HCT116 (cell line): ENCODE data around the gene SPOCK3. TPM values are rescaled to one million over a fixed set of nuclear protein-coding genes. Genes with fewer than 3 reads are reported as not detected.

ENCODE experiments used
- ATAC-seq: fragments of 200-7000 bp; cut with Tn5 transposase; 2 replicates; pipeline ENCODE4 v1.9.1; 2020; ENCODE audit warnings: mild to moderate bottlenecking, moderate library complexity
- BruUV-seq: library from RNA; stranded (reverse); fragments of 400-500 nt; replicated peaks from 2 replicates; lab custom pipeline; 2021; lab: Mats Ljungman, UMichigan
- CTCF ChIA-PET: fragments of 300-600 bp; sonication (Branson Sonifier 250); formaldehyde crosslinking; loops from one replicate; lab custom pipeline; 2021; ENCODE audit warnings: antibody characterized with exemption; lab: Charles Lee
- POLR2A ChIA-PET: fragments of 300-600, 350-600 bp; sonication (Branson Sonifier 250); formaldehyde crosslinking; loops from one replicate; lab custom pipeline; 2021; ENCODE audit warnings: antibody characterized with exemption; lab: Charles Lee
- RAD21 ChIA-PET, 2 experiments: fragments of 300-600 bp; sonication (Branson Sonifier 250); formaldehyde crosslinking; loops; one replicate each; lab custom pipeline; 2023; ENCODE audit warnings: low total read pairs in 2 of 2; ENCODE audit not compliant: uncharacterized antibody in 2 of 2, unreplicated experiment in 2 of 2, low non-redundant PET in 1 of 2; lab: Charles Lee
- DNase-seq: peaks from one replicate; pipeline ENCODE4 v3.0.0-alpha.2; 2010; ENCODE audit warnings: low read depth, low spot score
- H2AFZ ChIP-seq: fragments of 200-600 bp; shearing (Covaris generic), sonication (generic); 2 replicates; pipeline ENCODE4 v1.6.1; 2017; ENCODE audit warnings: low read depth, mixed run types, mixed read lengths, antibody characterized with exemption, low read length; ENCODE audit not compliant: poor library complexity, severe bottlenecking
- H3K27ac ChIP-seq: 2 replicates; pipeline ENCODE4 v1.5.1; 2012; ENCODE audit warnings: low read depth, low read length
- H3K27me3 ChIP-seq: fragments of 200-600 bp; sonication (generic); 2 replicates; pipeline ENCODE4 v1.6.1; 2016; ENCODE audit warnings: mixed run types, low read length, mixed read lengths; ENCODE audit not compliant: insufficient read depth
- H3K36me3 ChIP-seq, 2 experiments: fragments of 200-500 bp in 1 of 2; fragments of 200-600 bp in 1 of 2; sonication (Bioruptor generic) in 1 of 2; sonication (generic) in 1 of 2; 2 replicates each; pipeline versions ENCODE4 v1.5.1 to v1.6.1; 2014 to 2016; ENCODE audit warnings: low read length in 2 of 2, inconsistent platforms in 1 of 2, mixed read lengths in 1 of 2, mixed run types in 1 of 2; ENCODE audit not compliant: insufficient read depth in 2 of 2, control insufficient read depth in 1 of 2
- H3K4me1 ChIP-seq, 2 experiments: fragments of 200-600 bp in 1 of 2; sonication (generic) in 1 of 2; 2 replicates each; pipeline versions ENCODE4 v1.5.1 to v1.6.1; 2012 to 2017; ENCODE audit warnings: low read length in 2 of 2, inconsistent platforms in 1 of 2, mild to moderate bottlenecking in 1 of 2, mixed read lengths in 1 of 2, mixed run types in 1 of 2, moderate library complexity in 1 of 2; ENCODE audit not compliant: insufficient read depth in 2 of 2, control insufficient read depth in 1 of 2
- H3K4me2 ChIP-seq: fragments of 200-600 bp; sonication (generic); 2 replicates; pipeline ENCODE4 v1.6.1; 2017; ENCODE audit warnings: mixed run types, low read length, mixed read lengths
- H3K4me3 ChIP-seq, 2 experiments: fragments of 200-600 bp in 1 of 2; sonication (generic) in 1 of 2; replicated peaks in 1 of 2; 2 replicates each; pipeline ENCODE4 v1.5.1; 2011 to 2016; ENCODE audit warnings: low read length in 2 of 2, control low read depth in 1 of 2, low read depth in 1 of 2, mild to moderate bottlenecking in 1 of 2, mixed read lengths in 1 of 2, mixed run types in 1 of 2
- H3K79me2 ChIP-seq: fragments of 200-600 bp; sonication (generic); 2 replicates; pipeline ENCODE4 v1.6.1; 2017; ENCODE audit warnings: mild to moderate bottlenecking, mixed run types, low read length, moderate library complexity, mixed read lengths; ENCODE audit not compliant: insufficient read depth
- H3K9ac ChIP-seq: fragments of 200-600 bp; sonication (generic); 2 replicates; pipeline ENCODE4 v1.6.1; 2016; ENCODE audit warnings: low read length, mixed read lengths
- H3K9me2 ChIP-seq: fragments of 200-600 bp; sonication (generic), shearing (Covaris generic); 2 replicates; pipeline ENCODE4 v1.6.1; 2017; ENCODE audit warnings: mixed run types, mild to moderate bottlenecking, moderate library complexity; ENCODE audit not compliant: insufficient read depth
- H3K9me3 ChIP-seq, 2 experiments: fragments of 200-500 bp in 1 of 2; fragments of 200-600 bp in 1 of 2; sonication (Bioruptor generic) in 1 of 2; sonication (generic) in 1 of 2; 2 replicates each; pipeline ENCODE4 v1.6.1; 2014 to 2017; ENCODE audit warnings: low read length in 2 of 2, mixed read lengths in 2 of 2, inconsistent platforms in 1 of 2, low read depth in 1 of 2, mild to moderate bottlenecking in 1 of 2, mixed run types in 1 of 2, moderate library complexity in 1 of 2; ENCODE audit not compliant: control insufficient read depth in 1 of 2, insufficient read depth in 1 of 2
- H4K20me1 ChIP-seq: fragments of 200-600 bp; sonication (generic), shearing (Covaris generic); 2 replicates; pipeline ENCODE4 v1.6.1; 2017; ENCODE audit warnings: mixed run types, mild to moderate bottlenecking, moderate library complexity; ENCODE audit not compliant: insufficient read depth
- CTCF ChIP-seq, 3 experiments: fragments of 200-600 bp in 1 of 3; sonication (generic) in 1 of 3; IDR thresholded peaks in 2 of 3; conservative IDR thresholded peaks in 1 of 3; 2 replicates each; pipeline ENCODE4 v1.5.1; 2012 to 2017; ENCODE audit warnings: low read depth in 2 of 3, low read length in 2 of 3, antibody characterized with exemption in 1 of 3, borderline replicate concordance in 1 of 3, control low read depth in 1 of 3, mild to moderate bottlenecking in 1 of 3, mixed read lengths in 1 of 3, mixed run types in 1 of 3, moderate library complexity in 1 of 3; ENCODE audit not compliant: insufficient read depth in 1 of 3
- EGR1 ChIP-seq: IDR thresholded peaks from 2 replicates; pipeline ENCODE4 v1.6.1; 2012; ENCODE audit warnings: low read depth
- FOSL1 ChIP-seq: IDR thresholded peaks from 2 replicates; pipeline ENCODE4 v1.6.1; 2012; ENCODE audit warnings: low read depth
- MAX ChIP-seq: IDR thresholded peaks from 2 replicates; pipeline ENCODE4 v1.6.1; 2012
- POLR2AphosphoS5 ChIP-seq: IDR thresholded peaks from 2 replicates; pipeline ENCODE4 v1.6.1; 2011; ENCODE audit warnings: mild to moderate bottlenecking, low read depth, low read length, moderate library complexity
- RAD21 ChIP-seq: IDR thresholded peaks from 2 replicates; pipeline ENCODE4 v1.6.1; 2012; ENCODE audit warnings: low read depth, mild to moderate bottlenecking
- ZBTB33 ChIP-seq: IDR thresholded peaks from 2 replicates; pipeline ENCODE4 v1.6.1; 2011; ENCODE audit warnings: mild to moderate bottlenecking, low read length, moderate library complexity; ENCODE audit not compliant: insufficient replicate concordance; ENCODE audit errors: extremely low read depth
- ZFX ChIP-seq: fragments of 450-650 bp; IDR thresholded peaks from 2 replicates; pipeline ENCODE4 v1.6.1; 2017
- intact Hi-C: fragments of 100-400 bp; cut with micrococcal nuclease; formaldehyde crosslinking; loops from 2 replicates; pipeline ENCODE4 v1.10.0; 2022
- total RNA-seq: library from RNA; stranded (reverse); gene quantifications from one replicate; pipeline ENCODE4 v1.2.1, GENCODE V29; 2021; ENCODE audit not compliant: unreplicated experiment

SPOCK3 gene
- total RNA-seq, 1 experiment from 2014 or later, result 1.7 TPM

- ChIA-PET RAD21 (no interaction called here), CTCF (no interaction called here), POLR2A (interaction anchor here (0.7 kb wide), 1 partner anchor 18 kb away, joined by 3 read pairs; no protein-coding TSS in a partner anchor)
- Histone ChIP-seq H2AFZ (no peak overlapping the region), H3K27ac (no peak overlapping the region), H3K79me2 (no peaks in the 10 kb centered on the region), H3K4me1 (no peaks in the 10 kb centered on the region), H3K27me3 (no peaks in the 10 kb centered on the region), H3K4me3 (no peak overlapping the region), H3K4me2 (no peak overlapping the region), H3K9me3 (no peaks in the 10 kb centered on the region), H3K9ac (no peak overlapping the region), H3K9me2 (no peaks in the 10 kb centered on the region), H3K36me3 (no peaks in the 10 kb centered on the region), H4K20me1 (no peaks in the 10 kb centered on the region)
- no peak for DNase-seq
- no TSS peak for BruUV-seq
- intact Hi-C loops, result no loop called here
- no peak for ATAC-seq
- TF ChIP-seq EGR1, result no peak
- no peak for TF ChIP-seq RAD21
- no peak for TF ChIP-seq MAX
- TF ChIP-seq, all 23 proteins: peak for 0
Observed at GRCh38 chr4:167100120-167100519, 134.2 kb downstream of the SPOCK3 start.

- no peak for ATAC-seq
- intact Hi-C loops, result no loop called here
- Histone ChIP-seq H3K27me3 (no peaks in the 10 kb centered on the region), H3K36me3 (no peaks in the 10 kb centered on the region), H3K9me2 (no peaks in the 10 kb centered on the region), H3K9me3 (no peaks in the 10 kb centered on the region), H4K20me1 (no peaks in the 10 kb centered on the region), H3K4me1 (no peaks in the 10 kb centered on the region), H3K27ac (no peak overlapping the region), H3K9ac (no peak overlapping the region), H3K79me2 (no peaks in the 10 kb centered on the region), H3K4me3 (no peak overlapping the region), H2AFZ (no peak overlapping the region), H3K4me2 (no peak overlapping the region)
- DNase-seq, result no peak
- POLR2A ChIA-PET, result interaction anchor here (0.7 kb wide), 1 partner anchor 113 kb away, joined by 3 read pairs; no protein-coding TSS in a partner anchor
- RAD21 ChIA-PET, result no interaction called here
- CTCF ChIA-PET, result no interaction called here
- BruUV-seq, result no TSS peak
- TF ChIP-seq CTCF (IDR thresholded peaks at IDR 0.05 in 2 of 3, conservative IDR thresholded peaks at IDR 0.05 in 1 of 3; ENCODE audit: borderline replicate concordance in 1 of 3, insufficient read depth in 1 of 3, low read depth in 2 of 3, low read length in 2 of 3), result no peak
- TF ChIP-seq FOSL1, result no peak
- no peak for TF ChIP-seq MAX
- no peak for TF ChIP-seq ZBTB33
- TF ChIP-seq ZFX, result no peak
- no peak for TF ChIP-seq POLR2AphosphoS5
Observed at GRCh38 chr4:167088115-167088514, 146.2 kb downstream of the SPOCK3 start.
